Hepatocyte (in vitro differentiated cells): ENCODE measurements around the gene ADD2. TPM values are rescaled to one million over a fixed set of nuclear protein-coding genes. Genes with fewer than 3 reads are reported as not detected.

Experiments used
- DNase-seq: peaks from one replicate; pipeline ENCODE4 v3.0.0-alpha.2; 2016; ENCODE audit warnings: low spot score
- H2AFZ ChIP-seq: fragments of 200-600 bp; sonication (generic); 2 replicates; pipeline ENCODE4 v1.6.0; 2016; ENCODE audit warnings: antibody characterized with exemption, mild to moderate bottlenecking
- H3K27ac ChIP-seq: fragments of 200-600 bp; sonication (generic); 2 replicates; pipeline ENCODE4 v1.5.1; 2016; ENCODE audit warnings: mild to moderate bottlenecking
- H3K27me3 ChIP-seq: fragments of 200-600 bp; sonication (generic); 2 replicates; pipeline ENCODE4 v1.6.1; 2016
- H3K36me3 ChIP-seq: fragments of 200-600 bp; sonication (generic); replicated peaks from 2 replicates; pipeline ENCODE4 v1.5.1; 2016; ENCODE audit warnings: low read depth; ENCODE audit not compliant: insufficient read depth
- H3K4me1 ChIP-seq: fragments of 200-600 bp; sonication (generic); 2 replicates; pipeline ENCODE4 v1.5.1; 2016; ENCODE audit warnings: mild to moderate bottlenecking, moderate library complexity; ENCODE audit not compliant: insufficient read depth
- H3K4me2 ChIP-seq: fragments of 200-600 bp; sonication (generic); 2 replicates; pipeline ENCODE4 v1.6.0; 2016
- H3K4me3 ChIP-seq: fragments of 200-600 bp; sonication (generic); 2 replicates; pipeline ENCODE4 v1.5.1; 2016; ENCODE audit warnings: mild to moderate bottlenecking
- H3K79me2 ChIP-seq: fragments of 200-600 bp; sonication (generic); 2 replicates; pipeline ENCODE4 v1.6.0; 2017; ENCODE audit warnings: mild to moderate bottlenecking
- H3K9me2 ChIP-seq: fragments of 200-600 bp; sonication (generic); replicated peaks from 2 replicates; pipeline ENCODE4 v1.6.0; 2017; ENCODE audit warnings: mild to moderate bottlenecking; ENCODE audit not compliant: insufficient read depth
- H3K9me3 ChIP-seq: fragments of 200-600 bp; sonication (generic); 2 replicates; pipeline ENCODE4 v1.5.1; 2016; ENCODE audit warnings: low read depth, mild to moderate bottlenecking
- H4K20me1 ChIP-seq: fragments of 200-600 bp; sonication (generic); 2 replicates; pipeline ENCODE4 v1.6.0; 2016; ENCODE audit warnings: mild to moderate bottlenecking; ENCODE audit not compliant: insufficient read depth, poor library complexity, severe bottlenecking
- CTCF ChIP-seq: fragments of 200-600 bp; sonication (generic); IDR thresholded peaks from 2 replicates; pipeline ENCODE4 v1.5.1; 2016; ENCODE audit warnings: antibody characterized with exemption, mild to moderate bottlenecking; ENCODE audit not compliant: poor library complexity
- EZH2 ChIP-seq: fragments of 200-600 bp; sonication (generic); IDR thresholded peaks from 2 replicates; pipeline ENCODE4 v1.6.1; 2016; ENCODE audit warnings: antibody characterized with exemption, mild to moderate bottlenecking, borderline replicate concordance
- EZH2phosphoT487 ChIP-seq: fragments of 200-600 bp; sonication (generic); IDR thresholded peaks from one replicate; pipeline ENCODE4 v1.6.1; 2018; ENCODE audit warnings: antibody characterized with exemption, mild to moderate bottlenecking, low read depth, moderate library complexity; ENCODE audit not compliant: unreplicated experiment, severe bottlenecking
- whole genome bisulfite sequencing: methylation state at CpG from one replicate; pipeline ENCODE4 v1.1.6; 2016; ENCODE audit warnings: low lambda C conversion rate; ENCODE audit errors: missing lambda C conversion rate; 5-methylcytosine and 5-hydroxymethylcytosine counted together
- polyA plus RNA-seq: library from polyadenylated mRNA; unstranded; fragments of >200 nt; fragmentation: Nextera tagmentation; extraction: Ambion mirVana; gene quantifications from 2 replicates; pipeline ENCODE4 v1.2.1, GENCODE V29; 2016
- total RNA-seq: library from RNA; depleted of rRNA; stranded (reverse); fragments of >200 nt; gene quantifications from 2 replicates; pipeline ENCODE4 v1.2.3, GENCODE V29; 2014

ADD2 gene
- total and polyA plus RNA-seq, 2 experiments from 2014 or later: 0.74 to 2.4 TPM

GRCh38 chr2:70806620-70807019, 38.6 kb upstream of the ADD2 start:
- Histone ChIP-seq H3K4me2 (no peak overlapping the region), H3K27ac (no peak overlapping the region), H3K4me1 (no peaks in the 10 kb centered on the region), H3K79me2 (no peaks in the 10 kb centered on the region), H3K9me3 (no peaks in the 10 kb centered on the region), H2AFZ (no peak overlapping the region), H4K20me1 (no peaks in the 10 kb centered on the region), H3K4me3 (no peak overlapping the region), H3K9me2 (no peaks in the 10 kb centered on the region), H3K27me3 (peaks cover 5% of the 10 kb centered on the region), H3K36me3 (no peaks in the 10 kb centered on the region)
- 74% methylated on average over 6 of the region's 6 CpGs for WGBS
- DNase-seq: no peak
- TF ChIP-seq EZH2phosphoT487: no peak
- no peak for TF ChIP-seq CTCF
- TF ChIP-seq EZH2: no peak

- 86% methylated on average over 5 of the region's 5 CpGs for WGBS
- TF ChIP-seq EZH2phosphoT487: no peak
- no peak for TF ChIP-seq EZH2
- no peak for TF ChIP-seq CTCF
- Histone ChIP-seq H3K36me3 (no peaks in the 10 kb centered on the region), H3K4me2 (no peak overlapping the region), H3K27me3 (peaks cover 5% of the 10 kb centered on the region), H3K27ac (no peak overlapping the region), H3K9me3 (no peaks in the 10 kb centered on the region), H3K4me3 (no peak overlapping the region), H3K79me2 (no peaks in the 10 kb centered on the region), H4K20me1 (no peaks in the 10 kb centered on the region), H3K4me1 (no peaks in the 10 kb centered on the region), H3K9me2 (no peaks in the 10 kb centered on the region), H2AFZ (no peak overlapping the region)
- no peak for DNase-seq
Measured at GRCh38 chr2:70806013-70806412, 38.0 kb upstream of the ADD2 start.

GRCh38 chr2:70801607-70802263, 33.7 kb upstream of the ADD2 start:
- no peaks in the 10 kb centered on the region for H4K20me1 ChIP-seq
- H3K4me1 ChIP-seq: no peaks in the 10 kb centered on the region
- H3K4me3 ChIP-seq: no peak overlapping the region
- H3K27ac ChIP-seq: no peak overlapping the region
- no peak for DNase-seq
- H3K9me2 ChIP-seq: no peaks in the 10 kb centered on the region
- TF ChIP-seq CTCF: no peak
- TF ChIP-seq EZH2: no peak
- no peak for TF ChIP-seq EZH2phosphoT487
- H3K4me2 ChIP-seq: no peak overlapping the region
- WGBS: 81% methylated on average over 10 of the region's 10 CpGs
- no peak overlapping the region for H2AFZ ChIP-seq
- H3K36me3 ChIP-seq: no peaks in the 10 kb centered on the region
- no peaks in the 10 kb centered on the region for H3K79me2 ChIP-seq
- H3K9me3 ChIP-seq: no peaks in the 10 kb centered on the region
- peaks cover 5% of the 10 kb centered on the region for H3K27me3 ChIP-seq
